ENCODE results near the gene PIEZO2. TPM values are rescaled to one million over a fixed set of nuclear protein-coding genes. Genes with fewer than 3 reads are reported as not detected.

PIEZO2 gene
- total RNA-seq, 1 experiment from 2014 or later = not detected

DNA sequence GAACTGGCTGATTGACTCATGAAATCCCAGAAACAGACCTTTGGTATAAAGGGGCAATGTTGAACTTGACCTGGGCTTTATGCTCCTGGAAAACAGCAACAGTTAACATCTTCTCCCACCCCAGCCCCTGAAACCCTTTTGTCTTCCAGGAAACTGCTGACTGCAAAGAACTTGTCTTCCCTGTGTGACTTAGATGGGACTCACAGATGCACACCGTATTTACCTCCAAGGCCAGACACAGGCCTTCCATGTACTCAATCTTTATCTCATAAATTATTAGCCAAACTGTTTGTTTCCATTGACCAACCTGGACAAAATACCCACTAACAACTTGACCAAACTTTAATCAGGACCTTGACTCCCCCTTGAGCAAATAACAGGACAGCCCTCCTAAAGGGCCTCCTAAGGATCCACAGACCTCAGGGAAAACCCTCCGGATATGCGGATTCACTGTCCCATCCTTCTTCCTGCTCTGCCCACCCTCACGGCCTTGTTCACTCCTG is 36.3 kb downstream of the PIEZO2 start:
- DNase-seq = no peak
- Histone ChIP-seq H3K4me3 (ENCODE audit: low read length) (no peak overlapping the region), H3K27me3 (ENCODE audit: low read length) (no peaks in the 10 kb centered on the region; the same call in 1 of the 2 replicates), H3K4me2 (ENCODE audit: low read depth, low read length, poor library complexity, severe bottlenecking) (no peak overlapping the region), H3K27ac (ENCODE audit: low read length) (no peak overlapping the region), H3K9me3 (ENCODE audit: low read length) (no peaks in the 10 kb centered on the region), H3K36me3 (ENCODE audit: insufficient read depth, low read length) (no peaks in the 10 kb centered on the region), H3K9ac (ENCODE audit: low read length) (no peak overlapping the region), H4K20me1 (ENCODE audit: insufficient read depth, low read depth, low read length) (no peaks in the 10 kb centered on the region), H3K9me2 (replicated peaks; ENCODE audit: insufficient read depth, low read length) (no peaks in the 10 kb centered on the region), H2AFZ (ENCODE audit: low read length) (no peak overlapping the region), H3K79me2 (ENCODE audit: low read length) (no peaks in the 10 kb centered on the region), H3K4me1 (ENCODE audit: low read length) (no peaks in the 10 kb centered on the region)

DNA sequence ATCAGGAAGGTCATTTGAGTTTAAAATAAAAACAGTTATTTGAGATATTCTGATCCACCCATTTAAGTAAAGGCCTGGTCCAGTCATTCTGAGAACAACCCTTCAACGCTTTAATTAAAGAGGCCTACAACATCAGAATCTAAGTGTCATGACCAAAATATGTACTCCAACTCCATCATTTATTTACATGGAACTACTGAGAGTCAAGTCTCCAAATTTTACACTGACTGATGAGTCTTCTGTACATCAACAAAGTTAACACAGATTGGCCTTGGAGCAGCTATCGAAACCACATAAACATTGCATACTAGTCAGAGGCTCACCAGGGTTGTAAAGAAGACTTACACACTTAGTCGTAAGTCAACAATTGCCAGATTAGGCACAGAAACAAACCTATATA is 37.1 kb downstream of the PIEZO2 start:
- H4K20me1 ChIP-seq (ENCODE audit: insufficient read depth, low read depth, low read length) = no peaks in the 10 kb centered on the region
- H3K9me2 ChIP-seq (replicated peaks; ENCODE audit: insufficient read depth, low read length) = no peaks in the 10 kb centered on the region
- no peak overlapping the region for H3K9ac ChIP-seq (ENCODE audit: low read length)
- no peak overlapping the region for H3K4me3 ChIP-seq (ENCODE audit: low read length)
- H3K79me2 ChIP-seq (ENCODE audit: low read length) = no peaks in the 10 kb centered on the region
- no peaks in the 10 kb centered on the region for H3K4me1 ChIP-seq (ENCODE audit: low read length)
- no peaks in the 10 kb centered on the region for H3K36me3 ChIP-seq (ENCODE audit: insufficient read depth, low read length)
- no peaks in the 10 kb centered on the region for H3K9me3 ChIP-seq (ENCODE audit: low read length)
- H2AFZ ChIP-seq (ENCODE audit: low read length) = no peak overlapping the region
- no peak overlapping the region for H3K4me2 ChIP-seq (ENCODE audit: low read depth, low read length, poor library complexity, severe bottlenecking)
- H3K27me3 ChIP-seq (ENCODE audit: low read length) = no peaks in the 10 kb centered on the region; the same call in 1 of the 2 replicates
- H3K27ac ChIP-seq (ENCODE audit: low read length) = no peak overlapping the region
- DNase-seq = no peak

DNA sequence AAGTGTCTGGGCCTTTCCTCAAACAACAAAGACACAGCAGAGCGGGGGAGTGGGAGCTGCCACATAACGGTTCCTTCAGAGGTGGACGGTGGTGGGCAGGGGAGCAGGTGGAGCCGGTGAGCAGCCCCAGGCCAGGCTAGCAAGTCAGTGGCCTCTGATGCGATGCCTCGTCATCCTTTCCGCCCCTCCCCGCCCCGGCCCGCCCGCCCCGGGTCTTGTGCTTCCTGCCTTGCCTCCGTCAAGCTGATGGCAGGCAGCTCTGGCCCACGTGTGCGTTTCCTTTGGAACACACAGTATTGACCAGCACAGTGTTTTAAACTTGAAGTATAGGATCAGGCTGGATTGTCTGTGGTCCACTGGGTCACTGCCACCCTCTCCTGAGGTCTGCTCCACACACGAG is 38.9 kb downstream of the PIEZO2 start:
- no peaks in the 10 kb centered on the region for H3K9me3 ChIP-seq (ENCODE audit: low read length)
- no peaks in the 10 kb centered on the region for H3K36me3 ChIP-seq (ENCODE audit: insufficient read depth, low read length)
- no peaks in the 10 kb centered on the region for H3K79me2 ChIP-seq (ENCODE audit: low read length)
- H3K27me3 ChIP-seq (ENCODE audit: low read length) = no peaks in the 10 kb centered on the region; the same call in 1 of the 2 replicates
- no peaks in the 10 kb centered on the region for H3K9me2 ChIP-seq (replicated peaks; ENCODE audit: insufficient read depth, low read length)
- H4K20me1 ChIP-seq (ENCODE audit: insufficient read depth, low read depth, low read length) = no peaks in the 10 kb centered on the region
- H3K9ac ChIP-seq (ENCODE audit: low read length) = no peak overlapping the region
- H2AFZ ChIP-seq (ENCODE audit: low read length) = no peak overlapping the region
- H3K27ac ChIP-seq (ENCODE audit: low read length) = no peak overlapping the region
- no peak for DNase-seq
- H3K4me2 ChIP-seq (ENCODE audit: low read depth, low read length, poor library complexity, severe bottlenecking) = no peak overlapping the region
- H3K4me1 ChIP-seq (ENCODE audit: low read length) = no peaks in the 10 kb centered on the region
- H3K4me3 ChIP-seq (ENCODE audit: low read length) = no peak overlapping the region

DNA sequence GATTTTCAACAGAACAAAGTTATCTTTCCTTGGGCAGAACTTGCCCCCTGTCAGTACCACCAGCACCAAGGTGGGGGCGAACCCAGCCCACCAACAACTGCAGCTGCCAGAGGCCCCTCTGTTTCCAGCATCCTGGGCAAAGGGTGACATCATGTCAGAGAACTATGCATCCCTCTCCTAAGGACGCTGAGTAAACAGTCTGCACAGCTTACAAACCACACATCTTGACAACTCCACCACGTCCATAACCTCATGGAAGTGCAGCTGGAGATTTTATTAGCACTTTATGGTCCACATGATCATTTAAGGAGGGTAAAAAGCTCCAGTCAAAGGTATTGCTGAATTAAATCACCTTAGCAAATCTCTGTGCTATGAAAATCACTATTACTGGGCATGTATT is 40.4 kb downstream of the PIEZO2 start:
- Histone ChIP-seq H3K9me3 (ENCODE audit: low read length) (no peaks in the 10 kb centered on the region), H3K36me3 (ENCODE audit: insufficient read depth, low read length) (no peaks in the 10 kb centered on the region), H3K4me3 (ENCODE audit: low read length) (no peak overlapping the region), H2AFZ (ENCODE audit: low read length) (no peak overlapping the region), H3K27ac (ENCODE audit: low read length) (no peak overlapping the region), H3K4me2 (ENCODE audit: low read depth, low read length, poor library complexity, severe bottlenecking) (no peak overlapping the region), H3K79me2 (ENCODE audit: low read length) (no peaks in the 10 kb centered on the region), H4K20me1 (ENCODE audit: insufficient read depth, low read depth, low read length) (no peaks in the 10 kb centered on the region), H3K27me3 (ENCODE audit: low read length) (no peaks in the 10 kb centered on the region), H3K4me1 (ENCODE audit: low read length) (no peaks in the 10 kb centered on the region), H3K9me2 (replicated peaks; ENCODE audit: insufficient read depth, low read length) (no peaks in the 10 kb centered on the region), H3K9ac (ENCODE audit: low read length) (no peak overlapping the region)
- DNase-seq = no peak

DNA sequence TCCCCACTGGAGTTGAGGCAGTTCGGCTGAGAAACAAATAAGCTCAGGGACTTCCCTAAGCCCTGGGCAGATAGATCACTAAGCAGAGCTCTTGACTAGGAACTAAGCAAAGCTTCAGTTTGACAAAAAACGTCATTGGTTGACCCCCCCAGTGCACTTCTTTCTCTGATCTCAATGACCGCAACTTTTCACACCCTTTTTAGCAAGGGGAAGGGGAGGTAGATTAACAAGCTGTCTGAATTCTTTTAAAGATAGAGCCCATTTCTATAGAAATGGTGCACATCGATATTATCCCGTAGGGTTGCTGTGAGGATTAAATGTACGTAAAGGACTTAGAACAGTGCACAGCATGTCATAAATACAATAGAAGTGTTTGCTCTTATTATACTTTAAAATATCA is 42.5 kb downstream of the PIEZO2 start:
- Histone ChIP-seq H3K27me3 (ENCODE audit: low read length) (no peaks in the 10 kb centered on the region), H3K9me3 (ENCODE audit: low read length) (no peaks in the 10 kb centered on the region), H3K9ac (ENCODE audit: low read length) (no peak overlapping the region), H2AFZ (ENCODE audit: low read length) (no peak overlapping the region), H4K20me1 (ENCODE audit: insufficient read depth, low read depth, low read length) (no peaks in the 10 kb centered on the region), H3K4me1 (ENCODE audit: low read length) (no peaks in the 10 kb centered on the region), H3K27ac (ENCODE audit: low read length) (no peak overlapping the region), H3K36me3 (ENCODE audit: insufficient read depth, low read length) (no peaks in the 10 kb centered on the region), H3K9me2 (replicated peaks; ENCODE audit: insufficient read depth, low read length) (no peaks in the 10 kb centered on the region), H3K79me2 (ENCODE audit: low read length) (no peaks in the 10 kb centered on the region), H3K4me2 (ENCODE audit: low read depth, low read length, poor library complexity, severe bottlenecking) (no peak overlapping the region), H3K4me3 (ENCODE audit: low read length) (no peak overlapping the region)
- DNase-seq = no peak

DNA sequence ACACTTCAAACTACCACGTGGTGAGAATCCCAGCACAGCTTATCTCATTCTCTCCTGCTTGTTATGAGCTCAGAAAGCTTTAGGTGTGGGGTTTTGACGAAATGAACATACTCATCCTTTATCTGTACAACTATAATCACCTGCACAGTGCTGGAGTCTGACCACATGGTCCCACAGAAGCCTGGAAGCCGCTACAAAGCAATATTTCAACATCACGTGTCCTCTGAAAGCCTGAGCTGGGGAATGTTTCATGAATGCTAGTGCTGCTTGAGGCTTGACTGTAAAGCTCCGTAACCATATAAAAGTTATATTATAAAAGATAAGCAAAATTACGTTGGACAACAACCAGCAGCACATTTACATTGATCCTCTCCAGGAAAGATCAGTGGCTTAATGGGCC is 43.9 kb downstream of the PIEZO2 start:
- Histone ChIP-seq H3K27ac (ENCODE audit: low read length) (no peak overlapping the region), H3K9me3 (ENCODE audit: low read length) (no peaks in the 10 kb centered on the region), H3K27me3 (ENCODE audit: low read length) (no peaks in the 10 kb centered on the region), H2AFZ (ENCODE audit: low read length) (no peak overlapping the region), H3K9ac (ENCODE audit: low read length) (no peak overlapping the region), H3K9me2 (replicated peaks; ENCODE audit: insufficient read depth, low read length) (no peaks in the 10 kb centered on the region), H3K79me2 (ENCODE audit: low read length) (no peaks in the 10 kb centered on the region), H3K4me1 (ENCODE audit: low read length) (no peaks in the 10 kb centered on the region), H4K20me1 (ENCODE audit: insufficient read depth, low read depth, low read length) (no peaks in the 10 kb centered on the region), H3K4me2 (ENCODE audit: low read depth, low read length, poor library complexity, severe bottlenecking) (no peak overlapping the region), H3K4me3 (ENCODE audit: low read length) (no peak overlapping the region), H3K36me3 (ENCODE audit: insufficient read depth, low read length) (no peaks in the 10 kb centered on the region)
- no peak for DNase-seq

- no peak overlapping the region for H3K4me3 ChIP-seq (ENCODE audit: low read length)
- H3K9me3 ChIP-seq (ENCODE audit: low read length) = no peaks in the 10 kb centered on the region
- H3K4me1 ChIP-seq (ENCODE audit: low read length) = no peaks in the 10 kb centered on the region
- H3K9ac ChIP-seq (ENCODE audit: low read length) = no peak overlapping the region
- no peaks in the 10 kb centered on the region for H3K36me3 ChIP-seq (ENCODE audit: insufficient read depth, low read length)
- H3K79me2 ChIP-seq (ENCODE audit: low read length) = no peaks in the 10 kb centered on the region
- DNase-seq = no peak
- H3K27ac ChIP-seq (ENCODE audit: low read length) = no peak overlapping the region
- H3K4me2 ChIP-seq (ENCODE audit: low read depth, low read length, poor library complexity, severe bottlenecking) = no peak overlapping the region
- no peaks in the 10 kb centered on the region for H3K9me2 ChIP-seq (replicated peaks; ENCODE audit: insufficient read depth, low read length)
- no peaks in the 10 kb centered on the region for H4K20me1 ChIP-seq (ENCODE audit: insufficient read depth, low read depth, low read length)
- H2AFZ ChIP-seq (ENCODE audit: low read length) = no peak overlapping the region
- no peaks in the 10 kb centered on the region for H3K27me3 ChIP-seq (ENCODE audit: low read length)
Observed at GRCh38 chr18:11104307-11104706, 45.1 kb downstream of the PIEZO2 start.

DNA sequence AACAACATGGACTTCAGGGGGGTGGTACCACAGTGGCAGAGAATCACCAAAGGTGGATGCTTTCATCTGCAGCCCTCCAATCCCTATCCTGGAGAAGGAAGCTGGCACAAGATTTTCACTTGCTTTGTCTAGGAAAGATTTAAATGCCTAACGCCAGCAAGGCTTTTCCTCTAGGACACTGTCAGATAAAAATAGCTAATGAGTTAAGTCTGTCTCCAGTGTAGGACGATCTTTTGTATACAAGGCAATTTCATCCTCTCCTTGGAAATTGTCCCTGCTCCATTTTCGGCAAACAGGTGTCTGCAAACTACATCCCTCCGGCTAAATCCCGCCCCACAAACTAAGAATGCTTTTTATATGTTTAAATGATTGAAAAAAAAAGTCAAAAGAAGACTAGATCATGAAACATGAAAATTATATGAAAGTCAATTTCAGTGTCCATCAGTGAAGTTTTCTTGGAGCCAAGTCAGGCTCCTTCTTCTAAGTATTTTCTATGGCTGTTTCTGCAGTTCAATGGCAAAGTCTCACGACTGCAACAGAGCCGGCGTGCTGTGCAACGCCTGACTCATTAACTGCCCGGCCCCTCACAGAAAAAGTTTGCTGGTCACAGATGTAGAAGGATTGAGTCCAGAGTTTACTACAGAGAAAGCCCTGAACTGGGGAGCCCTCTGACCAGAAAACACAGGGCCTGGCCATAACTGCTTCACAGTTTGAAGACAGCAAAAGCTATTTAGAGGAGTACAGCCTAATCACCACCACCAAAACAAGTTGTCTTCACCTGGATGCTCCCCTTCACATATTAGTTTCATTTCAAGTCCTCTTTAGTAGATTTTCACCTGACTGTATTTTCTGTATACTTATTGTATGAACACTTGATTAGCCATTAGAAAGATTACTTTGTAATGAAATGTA is 52.3 kb downstream of the PIEZO2 start:
- H3K27me3 ChIP-seq (ENCODE audit: low read length) = no peaks in the 10 kb centered on the region
- no peak overlapping the region for H2AFZ ChIP-seq (ENCODE audit: low read length)
- H3K4me1 ChIP-seq (ENCODE audit: low read length) = no peaks in the 10 kb centered on the region
- no peak for DNase-seq
- H3K4me3 ChIP-seq (ENCODE audit: low read length) = no peak overlapping the region
- H3K9me3 ChIP-seq (ENCODE audit: low read length) = no peaks in the 10 kb centered on the region
- H4K20me1 ChIP-seq (ENCODE audit: insufficient read depth, low read depth, low read length) = no peaks in the 10 kb centered on the region
- H3K27ac ChIP-seq (ENCODE audit: low read length) = no peak overlapping the region
- no peaks in the 10 kb centered on the region for H3K9me2 ChIP-seq (replicated peaks; ENCODE audit: insufficient read depth, low read length)
- H3K36me3 ChIP-seq (ENCODE audit: insufficient read depth, low read length) = no peaks in the 10 kb centered on the region
- H3K4me2 ChIP-seq (ENCODE audit: low read depth, low read length, poor library complexity, severe bottlenecking) = no peak overlapping the region
- no peaks in the 10 kb centered on the region for H3K79me2 ChIP-seq (ENCODE audit: low read length)
- no peak overlapping the region for H3K9ac ChIP-seq (ENCODE audit: low read length)
